Parathyroid adenoma (tissue), 2 donors: ENCODE data around the gene SCRT2.

Experiments used
- H2AFZ ChIP-seq: fragments of 300-600 bp; sonication (generic); one replicate; pipeline ENCODE4 v1.7.0; 2017; ENCODE audit warnings: antibody characterized with exemption, mild to moderate bottlenecking
- H3K27ac ChIP-seq: fragments of 300-600 bp; sonication (generic); one replicate; pipeline ENCODE4 v1.7.0; 2017
- H3K27me3 ChIP-seq: fragments of 300-600 bp; sonication (generic); one replicate; pipeline ENCODE4 v1.7.0; 2017; ENCODE audit warnings: low read length; ENCODE audit not compliant: control insufficient read depth, insufficient read depth
- H3K36me3 ChIP-seq: fragments of 300-600 bp; sonication (generic); one replicate; pipeline ENCODE4 v1.7.0; 2017; ENCODE audit warnings: low read length; ENCODE audit not compliant: control insufficient read depth, insufficient read depth
- H3K4me1 ChIP-seq: fragments of 300-600 bp; sonication (generic); one replicate; pipeline ENCODE4 v1.7.0; 2017; ENCODE audit warnings: control low read depth
- H3K4me2 ChIP-seq: fragments of 300-600 bp; sonication (generic); one replicate; pipeline ENCODE4 v1.7.0; 2017; ENCODE audit warnings: low read length
- H3K4me3 ChIP-seq: fragments of 300-600 bp; sonication (generic); one replicate; pipeline ENCODE4 v1.7.0; 2017; ENCODE audit warnings: low read depth, low read length
- H3K79me2 ChIP-seq: fragments of 300-600 bp; sonication (generic); one replicate; pipeline ENCODE4 v1.7.0; 2017; ENCODE audit warnings: control low read depth
- H3K9ac ChIP-seq: fragments of 300-600 bp; sonication (generic); one replicate; pipeline ENCODE4 v1.7.0; 2017; ENCODE audit warnings: mild to moderate bottlenecking
- H3K9me3 ChIP-seq: fragments of 300-600 bp; sonication (generic); one replicate; pipeline ENCODE4 v1.7.0; 2017; ENCODE audit warnings: low read length; ENCODE audit not compliant: control insufficient read depth
- TF ChIP-seq, protein P1 (sequence below): fragments of 300-600 bp; sonication (generic); IDR thresholded peaks from one replicate; pipeline ENCODE4 v1.7.0; 2017; ENCODE audit warnings: antibody characterized with exemption, mild to moderate bottlenecking
- donor health status: primary hyperparathyroidism.

The SCRT2 gene

DNA sequence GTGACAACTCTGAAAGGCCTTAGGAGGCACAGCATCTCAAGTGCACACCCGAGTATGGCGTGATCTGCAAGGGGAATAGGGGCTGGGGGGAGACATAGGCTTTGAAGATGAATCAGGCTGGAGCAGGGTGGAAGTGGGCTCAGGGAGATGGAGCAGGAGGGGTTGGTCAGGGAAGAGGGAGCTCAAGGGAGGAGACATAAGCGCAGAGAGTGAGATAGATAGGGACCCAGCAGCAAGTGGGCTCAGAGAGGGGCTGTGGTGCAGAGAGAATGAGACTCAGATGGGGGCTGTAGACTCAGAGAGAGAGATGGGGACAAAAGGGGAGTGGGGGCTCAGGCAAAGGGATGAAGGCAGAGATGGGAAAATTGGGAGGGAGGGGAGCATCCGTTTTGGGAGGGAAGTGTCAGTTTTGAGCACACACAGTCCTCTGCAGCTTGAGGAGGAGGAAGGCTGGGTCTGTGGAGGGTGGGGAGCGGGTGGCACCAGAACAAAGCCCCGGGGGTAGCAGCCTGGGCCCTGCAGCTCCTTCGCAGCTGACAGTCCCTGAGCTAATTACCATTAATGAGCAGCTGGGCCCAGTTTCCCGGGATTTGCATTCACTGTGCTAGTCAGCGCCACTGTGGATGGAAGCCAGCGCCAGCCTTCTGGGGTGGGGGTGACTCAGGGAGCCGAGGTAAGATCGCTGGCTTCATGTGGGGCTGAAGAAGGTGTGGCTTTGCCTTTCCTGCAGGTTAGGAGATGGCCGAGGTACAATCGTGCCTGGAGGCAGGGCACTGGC lies 41.3 kb downstream of the SCRT2 start:
- no peak overlapping the region for H3K9ac ChIP-seq
- no peaks in the 10 kb centered on the region for H3K27me3 ChIP-seq
- no peak overlapping the region for H2AFZ ChIP-seq
- H3K79me2 ChIP-seq: no peaks in the 10 kb centered on the region
- H3K4me1 ChIP-seq: no peaks in the 10 kb centered on the region
- TF ChIP-seq, protein P1, sequence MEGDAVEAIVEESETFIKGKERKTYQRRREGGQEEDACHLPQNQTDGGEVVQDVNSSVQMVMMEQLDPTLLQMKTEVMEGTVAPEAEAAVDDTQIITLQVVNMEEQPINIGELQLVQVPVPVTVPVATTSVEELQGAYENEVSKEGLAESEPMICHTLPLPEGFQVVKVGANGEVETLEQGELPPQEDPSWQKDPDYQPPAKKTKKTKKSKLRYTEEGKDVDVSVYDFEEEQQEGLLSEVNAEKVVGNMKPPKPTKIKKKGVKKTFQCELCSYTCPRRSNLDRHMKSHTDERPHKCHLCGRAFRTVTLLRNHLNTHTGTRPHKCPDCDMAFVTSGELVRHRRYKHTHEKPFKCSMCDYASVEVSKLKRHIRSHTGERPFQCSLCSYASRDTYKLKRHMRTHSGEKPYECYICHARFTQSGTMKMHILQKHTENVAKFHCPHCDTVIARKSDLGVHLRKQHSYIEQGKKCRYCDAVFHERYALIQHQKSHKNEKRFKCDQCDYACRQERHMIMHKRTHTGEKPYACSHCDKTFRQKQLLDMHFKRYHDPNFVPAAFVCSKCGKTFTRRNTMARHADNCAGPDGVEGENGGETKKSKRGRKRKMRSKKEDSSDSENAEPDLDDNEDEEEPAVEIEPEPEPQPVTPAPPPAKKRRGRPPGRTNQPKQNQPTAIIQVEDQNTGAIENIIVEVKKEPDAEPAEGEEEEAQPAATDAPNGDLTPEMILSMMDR: no peak
- no peaks in the 10 kb centered on the region for H3K9me3 ChIP-seq
- H3K4me3 ChIP-seq: no peak overlapping the region
- H3K36me3 ChIP-seq: no peaks in the 10 kb centered on the region
- no peak overlapping the region for H3K27ac ChIP-seq
- H3K4me2 ChIP-seq: no peak overlapping the region

DNA sequence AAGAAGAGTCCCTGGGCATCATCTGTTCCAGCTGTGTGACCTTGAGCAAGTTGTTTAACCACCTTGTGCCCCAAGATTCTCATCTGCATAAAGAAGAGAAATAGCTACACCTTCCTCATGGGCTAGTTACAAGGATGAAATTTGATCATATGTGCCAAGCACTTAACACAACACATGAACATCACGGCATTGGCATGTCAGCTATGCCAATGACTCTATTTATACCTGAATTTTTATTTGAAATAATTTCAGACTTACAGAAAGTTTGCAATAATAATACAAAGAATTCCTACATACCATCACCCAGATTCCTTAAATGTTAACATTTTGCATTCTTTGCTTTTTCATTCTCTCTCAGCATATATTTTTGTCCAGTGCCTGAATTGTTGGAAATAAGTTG lies 44.5 kb downstream of the SCRT2 start:
- no peaks in the 10 kb centered on the region for H3K9me3 ChIP-seq
- no peak overlapping the region for H3K9ac ChIP-seq
- H3K27me3 ChIP-seq: no peaks in the 10 kb centered on the region
- H3K36me3 ChIP-seq: no peaks in the 10 kb centered on the region
- H3K79me2 ChIP-seq: no peaks in the 10 kb centered on the region
- H3K4me3 ChIP-seq: no peak overlapping the region
- no peak overlapping the region for H3K27ac ChIP-seq
- no peak overlapping the region for H2AFZ ChIP-seq
- no peaks in the 10 kb centered on the region for H3K4me1 ChIP-seq
- TF ChIP-seq, protein P1: no peak
- no peak overlapping the region for H3K4me2 ChIP-seq

DNA sequence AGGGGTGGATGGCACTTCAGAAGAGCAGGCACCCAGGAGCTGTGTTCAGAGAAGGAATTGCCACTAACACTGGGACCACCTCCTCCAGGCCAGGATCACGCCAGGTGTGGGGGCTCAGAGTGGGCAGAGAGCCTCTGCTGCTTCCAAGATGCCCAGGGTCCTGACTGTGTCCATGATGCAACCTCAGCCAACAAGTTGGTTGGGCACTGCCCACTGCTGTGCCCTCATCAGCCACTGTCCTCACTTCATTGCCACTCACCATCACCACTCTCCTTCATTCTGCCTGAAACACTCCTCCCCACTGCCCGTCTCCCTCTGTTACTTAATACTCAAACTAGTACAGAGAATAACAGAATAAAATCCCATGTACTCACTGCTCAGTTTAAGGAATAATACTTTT lies 49.0 kb downstream of the SCRT2 start:
- Histone ChIP-seq H3K4me3 (no peak overlapping the region), H3K9me3 (no peaks in the 10 kb centered on the region), H3K27ac (no peak overlapping the region), H3K4me1 (no peaks in the 10 kb centered on the region), H3K79me2 (no peaks in the 10 kb centered on the region), H2AFZ (no peak overlapping the region), H3K27me3 (no peaks in the 10 kb centered on the region), H3K9ac (no peak overlapping the region), H3K36me3 (no peaks in the 10 kb centered on the region), H3K4me2 (no peak overlapping the region)
- TF ChIP-seq, protein P1: no peak

DNA sequence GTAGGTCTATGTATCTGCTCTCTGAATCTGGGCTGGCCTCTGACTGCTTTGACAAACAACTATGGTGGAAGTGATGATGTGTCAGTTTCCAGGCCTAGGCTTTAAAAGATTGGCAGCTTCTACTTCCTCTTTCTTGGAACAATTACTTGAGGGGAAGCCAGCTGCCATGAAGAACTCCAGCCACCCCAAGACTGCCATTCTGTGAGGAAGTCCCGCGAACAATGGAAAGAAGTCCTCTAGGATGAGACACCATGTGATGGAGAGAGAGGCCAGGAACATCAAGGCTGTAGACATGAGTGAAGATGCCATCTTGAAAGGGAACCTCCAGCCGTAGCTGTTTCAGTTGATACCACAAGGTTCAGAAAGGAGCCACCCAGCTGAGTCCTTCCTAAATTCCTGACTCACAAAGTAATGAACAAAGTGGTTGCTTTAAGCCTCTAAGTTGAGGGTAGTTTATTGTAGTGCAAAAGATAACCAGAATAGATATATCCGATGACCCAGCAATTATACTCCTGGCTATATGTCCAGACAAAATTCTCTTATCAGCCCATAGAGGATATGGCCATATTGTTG lies 50.2 kb downstream of the SCRT2 start:
- Histone ChIP-seq H3K9ac (no peak overlapping the region), H3K4me2 (no peak overlapping the region), H3K27me3 (no peaks in the 10 kb centered on the region), H2AFZ (no peak overlapping the region), H3K9me3 (no peaks in the 10 kb centered on the region), H3K36me3 (no peaks in the 10 kb centered on the region), H3K27ac (no peak overlapping the region), H3K4me1 (no peaks in the 10 kb centered on the region), H3K79me2 (no peaks in the 10 kb centered on the region), H3K4me3 (no peak overlapping the region)
- TF ChIP-seq, protein P1: no peak

DNA sequence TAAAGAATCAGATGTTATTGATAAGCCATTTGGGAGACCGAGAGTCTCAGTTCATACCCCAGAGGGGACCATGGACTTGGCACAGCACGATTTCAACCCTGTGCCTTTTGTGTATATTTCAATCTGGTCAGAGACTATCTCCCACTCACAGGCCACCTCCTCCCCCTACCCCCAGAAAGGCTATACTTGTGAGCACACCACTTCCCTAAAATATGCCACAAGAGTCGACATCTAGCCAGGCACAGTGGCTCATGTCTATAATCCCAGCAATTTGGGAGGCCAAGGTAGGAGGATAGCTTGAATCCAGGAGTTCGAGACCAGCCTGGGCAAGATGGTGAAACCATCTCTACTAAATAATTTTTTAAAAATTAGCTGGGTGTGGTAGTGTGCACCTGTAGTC lies 51.9 kb downstream of the SCRT2 start:
- Histone ChIP-seq H3K36me3 (no peaks in the 10 kb centered on the region), H3K27me3 (no peaks in the 10 kb centered on the region), H3K27ac (no peak overlapping the region), H3K79me2 (no peaks in the 10 kb centered on the region), H3K4me2 (no peak overlapping the region), H3K4me3 (no peak overlapping the region), H3K9me3 (no peaks in the 10 kb centered on the region), H3K9ac (no peak overlapping the region), H3K4me1 (no peaks in the 10 kb centered on the region), H2AFZ (no peak overlapping the region)
- TF ChIP-seq, protein P1: no peak
